Measurements from ENCODE around the gene MICAL3.

GRCh38 chr22:17911887-17912286 is 112.5 kb downstream of the MICAL3 start:
- TF ChIP-seq DACH1 (IDR thresholded peaks at IDR 0.05; ENCODE audit: partially characterized antibody) (no peak), CTCF (IDR thresholded peaks at IDR 0.05 in 2 of 3, conservative IDR thresholded peaks at IDR 0.05 in 1 of 3; ENCODE audit: insufficient read depth in 2 of 3, low read depth in 1 of 3, low read length in 3 of 3) (no peak), ZNF76 (CRISPR knock-in tag; IDR thresholded peaks at IDR 0.05; ENCODE audit: borderline replicate concordance) (no peak)

Data from K562 (cell line).